Transverse colon (tissue), 4 donors: ENCODE measurements around the gene MTURN.

Experiments used
- CTCF ChIP-seq, 5 experiments: fragments of 200-600 bp in 3 of 5; fragments of 450-650 bp in 2 of 5; sonication (generic) in 3 of 5; IDR thresholded peaks; 1 replicate in 2 of 5; 2 replicates in 3 of 5; pipeline ENCODE4 v1.5.1; 2016 to 2017; ENCODE audit warnings: antibody characterized with exemption in 5 of 5, inconsistent platforms in 3 of 5, mild to moderate bottlenecking in 2 of 5, moderate library complexity in 1 of 5
- EP300 ChIP-seq: sonication (generic); formaldehyde crosslinking; IDR thresholded peaks from one replicate; pipeline ENCODE4 v1.6.1; 2017; ENCODE audit warnings: antibody characterized with exemption, low read depth
- POLR2A ChIP-seq: fragments of 450-650 bp; IDR thresholded peaks from one replicate; pipeline ENCODE4 v1.6.1; 2016; ENCODE audit warnings: antibody characterized with exemption, mild to moderate bottlenecking, moderate library complexity
- POLR2AphosphoS5 ChIP-seq, 3 donors: sonication (generic); formaldehyde crosslinking; IDR thresholded peaks; one replicate each; pipeline ENCODE4 v1.6.1; 2016; ENCODE audit warnings: antibody characterized with exemption in 3 of 3

- TF ChIP-seq CTCF (IDR thresholded peaks at IDR 0.05) (no peak), POLR2A (no peak), EP300 (no peak), POLR2AphosphoS5 (IDR thresholded peaks at IDR 0.05) (no peak)
Observed at GRCh38 chr7:30157204-30157603, 22.4 kb downstream of the MTURN start.
